ENCODE measurements around the gene FRMPD4.

The FRMPD4 gene

DNA sequence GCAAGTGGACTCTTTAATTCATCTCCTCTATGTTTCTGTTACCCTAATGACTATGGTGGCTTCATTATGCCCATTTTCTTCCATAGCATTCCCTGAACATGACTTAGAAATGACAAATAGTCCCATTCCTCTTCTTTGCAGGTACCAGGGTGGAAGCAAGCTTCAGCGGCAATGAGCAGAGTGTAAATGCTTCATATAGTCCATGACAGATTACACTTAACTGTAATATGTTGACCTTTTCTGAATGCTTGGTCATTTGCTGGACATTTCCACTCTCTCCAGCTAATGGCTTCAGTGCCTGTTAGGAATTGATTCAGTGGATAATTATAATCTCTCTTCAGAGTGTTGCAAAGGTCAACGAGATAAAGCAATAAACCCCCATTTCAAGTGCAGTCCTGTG lies 523.2 kb downstream of the FRMPD4 start:
- DNase-seq (ENCODE audit: low read depth): no peak

DNA sequence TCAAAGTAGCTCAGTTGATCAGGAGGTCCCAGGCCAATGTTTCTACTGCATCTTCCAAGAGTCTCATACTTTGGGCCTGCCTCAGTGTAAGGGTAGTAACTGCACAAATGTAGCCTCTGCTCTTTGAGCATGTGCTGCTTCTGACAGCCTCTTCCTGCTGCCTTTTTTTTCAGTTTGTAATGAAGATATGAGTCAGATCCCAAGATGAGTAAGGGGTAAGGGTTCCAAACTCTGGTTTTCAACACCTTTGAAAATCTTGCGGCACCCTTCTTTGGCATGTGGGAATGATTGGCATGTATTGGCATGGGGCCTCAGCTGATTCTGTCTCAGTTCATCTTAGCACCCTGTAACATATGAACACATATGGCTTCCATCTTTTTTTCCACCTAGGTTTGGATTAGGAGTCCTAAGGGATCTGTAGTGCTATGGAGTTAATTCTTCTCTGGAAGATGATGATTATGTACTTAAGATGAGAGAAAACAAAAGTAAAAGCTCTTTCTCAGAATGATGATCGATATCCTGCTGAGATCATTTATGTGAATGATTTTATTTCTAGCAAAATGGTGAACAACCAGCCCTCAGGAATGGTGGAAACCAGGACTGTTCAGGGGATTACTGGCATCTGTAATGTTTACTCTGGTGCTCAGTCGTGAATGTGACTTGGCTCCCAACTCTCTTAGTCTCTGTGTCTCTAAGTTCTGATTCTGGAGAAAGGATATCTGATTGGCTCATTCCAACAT lies 534.3 kb downstream of the FRMPD4 start:
- no peak for DNase-seq (ENCODE audit: low read depth)

DNA sequence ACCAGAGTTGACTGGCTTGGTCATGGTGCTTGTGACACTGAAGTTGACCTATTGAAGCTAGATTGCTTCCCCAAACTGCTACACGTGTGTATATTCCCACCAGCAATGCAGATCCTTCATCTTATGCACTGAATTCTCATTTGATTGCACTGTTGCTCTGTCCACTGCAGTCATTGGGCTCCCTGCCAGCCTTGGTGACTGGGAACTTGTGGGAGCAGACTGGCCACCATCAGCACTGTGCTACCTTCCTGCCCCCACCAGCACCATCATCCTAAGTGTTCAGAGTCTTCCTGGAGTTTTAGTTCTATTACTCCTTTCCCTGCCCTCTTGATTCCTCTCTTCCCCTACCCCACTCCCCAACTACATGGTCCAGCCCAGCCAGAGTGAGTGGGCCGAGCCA lies 535.2 kb downstream of the FRMPD4 start:
- no peak for DNase-seq (ENCODE audit: low read depth)

DNA sequence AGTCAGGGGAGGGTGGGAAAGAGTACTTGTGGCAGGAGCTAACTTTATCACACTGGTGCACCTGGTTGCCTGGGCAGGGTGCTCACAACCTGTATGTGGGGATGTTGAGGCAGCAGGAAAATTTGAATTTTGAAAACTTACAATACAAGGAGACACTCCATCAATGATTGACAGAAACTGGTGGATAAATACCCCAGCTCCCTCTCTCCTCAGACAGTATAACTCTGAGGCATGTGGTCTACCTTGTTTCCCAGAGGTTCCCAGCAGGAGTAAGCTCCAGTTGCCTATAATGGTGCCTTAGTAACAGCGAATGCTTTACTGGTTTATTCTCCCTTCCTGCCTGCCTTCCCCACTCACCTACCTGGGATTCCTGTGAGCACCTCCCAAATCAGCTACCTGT lies 541.2 kb downstream of the FRMPD4 start:
- DNase-seq (ENCODE audit: low read depth): no peak

DNA sequence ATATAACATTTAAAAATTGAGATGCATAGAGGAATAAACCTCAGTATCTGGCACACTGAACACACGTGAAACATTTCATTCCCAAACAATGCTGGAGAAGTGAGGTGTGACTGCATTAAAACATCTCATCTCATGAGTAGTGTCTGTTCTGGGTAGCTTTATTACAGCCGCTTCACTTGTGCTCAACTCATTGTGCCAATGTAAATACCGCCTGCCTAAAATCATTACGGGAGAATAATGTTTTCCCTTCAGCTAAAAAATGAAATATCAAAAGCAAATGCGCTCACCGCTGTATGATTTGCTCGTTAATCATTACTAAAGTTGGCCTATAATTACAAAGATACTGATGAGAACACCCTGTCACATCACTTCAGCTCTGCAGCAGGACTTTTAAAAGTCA lies 542.8 kb downstream of the FRMPD4 start:
- DNase-seq (ENCODE audit: low read depth): no peak

DNA sequence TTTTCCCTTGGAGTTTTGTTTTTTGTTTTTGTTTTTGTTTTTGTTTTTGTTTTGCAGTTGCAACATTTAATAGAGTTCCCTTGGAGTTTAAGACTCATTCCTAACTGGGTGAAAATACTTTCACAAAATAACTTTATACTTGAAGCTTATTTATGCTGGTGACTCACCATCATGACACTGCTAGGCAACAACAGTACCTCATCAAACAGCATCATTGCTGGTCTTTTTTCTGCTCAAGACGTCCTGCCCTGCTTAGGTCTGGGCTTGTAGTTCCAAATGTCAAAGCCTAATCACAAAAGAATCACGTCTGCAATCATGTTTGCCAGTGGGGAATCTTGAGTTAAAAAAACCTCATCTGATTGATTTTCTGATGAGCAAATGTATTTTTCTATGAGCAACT lies 547.3 kb downstream of the FRMPD4 start:
- no peak for DNase-seq (ENCODE audit: low read depth)

DNA sequence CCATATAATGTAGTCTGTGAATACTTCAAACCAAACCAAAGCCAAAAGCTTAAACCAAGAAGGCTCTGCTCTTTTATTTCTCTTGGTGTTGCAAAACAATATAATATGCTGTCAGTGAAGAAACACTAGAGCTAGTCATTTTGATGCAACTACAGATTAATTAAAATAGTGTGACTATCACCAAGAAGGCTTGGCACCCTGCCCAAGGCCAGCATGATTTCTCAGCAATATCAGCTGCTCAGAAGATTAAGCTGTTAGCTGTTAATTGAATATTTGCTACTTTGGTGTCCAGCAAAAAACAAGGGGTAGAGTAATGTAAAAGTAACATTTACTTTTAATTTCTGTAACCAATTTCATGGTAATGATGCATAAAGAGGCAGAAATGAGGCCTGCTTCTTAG lies 548.1 kb downstream of the FRMPD4 start:
- DNase-seq (ENCODE audit: low read depth): no peak

DNA sequence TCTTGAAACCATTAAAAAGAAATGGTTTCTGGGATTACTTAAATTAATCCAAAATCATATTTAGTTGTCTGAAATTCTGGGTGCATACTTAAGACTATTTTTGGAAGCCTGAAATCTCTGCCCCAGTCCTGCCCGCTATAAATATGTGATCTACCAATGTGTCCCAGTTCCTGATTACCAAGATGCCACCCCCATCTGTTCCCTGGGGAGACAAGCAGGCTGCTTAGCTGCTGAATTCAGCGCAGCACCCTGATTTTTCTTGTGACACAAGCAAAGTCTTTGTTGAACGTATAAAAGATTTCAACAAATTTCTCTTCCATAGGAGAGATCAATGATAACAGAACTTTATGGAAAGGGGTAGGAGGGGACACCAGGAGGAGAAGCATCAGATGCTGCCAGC lies 552.4 kb downstream of the FRMPD4 start:
- DNase-seq (ENCODE audit: low read depth): no peak

DNA sequence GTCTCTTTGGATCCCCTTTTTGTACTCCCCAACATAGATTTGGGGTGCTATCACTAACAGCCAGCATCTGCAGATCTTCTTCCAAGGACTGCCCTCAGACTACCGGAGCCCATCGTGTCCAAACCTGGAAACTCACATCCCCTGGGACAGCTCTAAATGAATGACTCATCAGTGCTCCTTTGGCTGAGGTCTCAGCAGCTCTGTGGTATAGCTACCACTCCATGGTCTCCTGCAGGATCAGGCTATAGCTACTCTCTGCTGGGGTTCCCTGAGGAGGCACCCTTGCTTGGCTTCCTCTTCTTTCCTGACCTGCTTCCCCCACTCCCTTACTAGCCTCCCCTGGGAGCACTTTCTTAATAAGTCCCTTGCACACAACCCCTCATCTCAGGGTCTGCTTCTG lies 555.5 kb downstream of the FRMPD4 start:
- no peak for DNase-seq (ENCODE audit: low read depth)

DNA sequence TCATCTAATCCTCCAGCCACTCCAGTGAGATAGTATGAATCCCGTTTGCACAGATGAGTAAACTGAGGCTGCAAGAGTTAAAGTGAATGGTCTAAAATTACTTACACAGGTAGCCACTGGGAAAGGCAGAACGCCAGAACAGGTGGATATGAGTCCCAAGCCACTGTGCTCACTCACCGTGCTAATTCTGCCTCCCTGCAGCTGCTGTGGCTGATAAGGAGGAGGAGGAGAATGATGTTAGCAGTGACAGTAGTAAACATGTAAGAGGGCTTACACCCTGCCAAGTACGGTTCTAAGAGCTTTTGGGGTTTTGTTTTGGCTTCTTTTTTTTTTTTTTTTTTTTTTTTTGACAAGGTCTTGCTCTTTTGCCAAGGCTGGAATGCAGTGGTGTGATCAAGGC lies 562.5 kb downstream of the FRMPD4 start:
- DNase-seq (ENCODE audit: low read depth): no peak

DNA sequence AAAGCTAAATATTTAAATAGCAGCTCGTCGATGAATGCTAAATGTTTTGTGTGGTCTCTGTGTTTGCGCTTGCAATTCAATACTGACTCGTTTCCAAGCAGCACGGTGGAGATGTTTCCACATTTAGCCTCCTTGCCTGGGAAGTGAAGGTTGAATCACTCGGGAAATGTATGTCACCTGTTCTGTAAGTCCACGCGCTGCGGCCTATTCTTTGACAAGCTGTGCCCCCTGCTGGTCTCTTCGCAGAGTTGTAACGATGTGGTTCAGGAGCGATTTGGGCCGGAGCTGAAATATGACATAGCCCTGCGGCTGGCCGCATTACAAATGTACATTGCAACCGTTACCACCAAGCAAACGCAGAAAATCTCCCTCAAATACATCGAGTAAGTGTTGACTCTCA lies 563.4 kb downstream of the FRMPD4 start:
- DNase-seq (ENCODE audit: low read depth): peak; percentile 17

DNA sequence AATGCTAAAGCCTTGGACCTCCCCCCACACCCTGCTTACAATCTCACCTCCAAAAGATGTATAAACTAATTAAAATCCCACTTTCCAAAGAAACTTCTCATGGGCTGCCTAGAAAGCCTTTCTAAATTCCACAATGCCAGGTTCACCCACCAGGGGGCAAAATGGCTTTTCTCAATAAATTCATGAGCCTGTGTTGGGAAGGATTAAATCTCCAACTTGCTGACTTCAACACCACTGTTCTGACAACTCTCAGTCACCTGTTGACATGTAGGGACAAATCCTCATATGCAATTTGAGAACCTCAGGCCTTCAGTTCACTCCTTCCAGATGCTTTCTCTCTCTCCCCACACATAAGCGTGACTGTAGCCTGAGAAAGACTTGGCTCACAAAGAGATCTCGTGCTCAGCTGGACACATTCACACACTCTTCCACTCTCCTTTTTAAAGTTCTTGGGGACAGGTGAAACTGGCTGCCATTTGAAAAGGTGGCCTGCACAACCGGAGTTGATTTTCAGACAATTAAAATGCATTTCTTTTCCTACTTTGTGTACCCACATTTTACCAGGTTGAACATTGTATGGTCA lies 564.3 kb downstream of the FRMPD4 start:
- no peak for DNase-seq (ENCODE audit: low read depth)

DNA sequence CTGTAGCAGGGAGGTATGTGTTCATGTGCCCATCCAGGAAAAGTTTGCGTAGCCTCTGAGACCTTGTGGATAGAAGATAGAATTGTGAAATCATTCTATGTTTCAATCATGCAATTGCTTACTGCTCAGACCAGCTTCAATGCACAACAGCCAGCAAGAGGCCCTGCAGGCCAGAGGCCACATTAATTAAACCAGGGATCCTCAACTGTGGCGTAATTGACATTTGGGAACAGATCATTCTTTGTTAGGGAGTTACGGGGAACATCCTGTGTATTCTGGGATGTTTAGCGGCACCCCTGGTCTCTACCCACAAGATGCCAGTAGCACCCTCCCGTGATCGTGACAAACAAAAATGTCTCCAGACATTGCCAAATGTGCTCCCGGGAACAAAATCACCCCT lies 566.4 kb downstream of the FRMPD4 start:
- DNase-seq (ENCODE audit: low read depth): no peak

DNA sequence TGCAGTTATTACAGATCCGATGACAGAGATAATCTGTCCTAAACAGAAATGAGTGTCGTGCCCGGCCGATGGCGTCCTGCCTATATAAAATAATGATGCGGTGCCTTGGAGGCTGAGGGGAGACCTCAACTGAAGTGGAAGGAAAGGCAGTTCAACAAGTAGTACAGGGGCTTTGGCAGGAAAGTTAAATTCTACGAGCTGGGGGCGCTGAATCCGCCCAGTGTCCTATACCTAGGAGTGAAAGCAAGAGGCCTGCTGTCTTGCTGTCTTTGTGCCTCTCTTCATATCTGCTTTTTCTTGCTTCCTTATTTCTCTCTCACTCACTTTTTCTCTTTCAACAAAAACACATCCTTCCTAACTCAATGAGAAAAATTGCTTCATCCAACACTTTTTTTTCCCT lies 570.8 kb downstream of the FRMPD4 start:
- DNase-seq (ENCODE audit: low read depth): no peak

DNA sequence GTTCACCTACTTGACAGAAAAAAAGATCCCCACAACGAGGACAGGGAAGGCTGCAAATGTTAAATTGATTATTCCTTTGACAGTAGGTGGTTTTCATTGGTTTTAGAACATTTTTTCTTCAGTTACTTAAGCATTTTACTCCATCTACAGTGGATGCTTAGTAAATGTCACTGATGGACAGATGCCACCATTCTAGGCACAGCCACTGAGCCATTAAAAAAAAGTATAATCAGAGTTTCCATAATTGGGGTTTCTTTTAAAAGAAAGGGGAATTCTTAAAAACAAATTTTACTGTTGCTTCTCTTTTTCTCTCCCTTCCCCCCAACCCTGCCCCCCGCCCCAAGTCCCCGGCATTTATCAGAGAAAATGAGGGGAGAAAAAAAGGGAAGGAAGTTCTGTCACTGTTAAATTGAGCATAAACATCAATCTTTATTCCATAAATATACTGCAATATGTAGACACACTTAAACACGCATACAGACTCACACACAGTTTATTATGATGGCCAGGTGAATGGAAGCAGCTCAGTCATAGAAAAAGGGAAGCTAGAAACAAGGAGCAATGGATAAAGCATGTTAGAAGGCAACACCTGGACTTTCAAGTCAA lies 573.3 kb downstream of the FRMPD4 start:
- DNase-seq (ENCODE audit: low read depth): no peak

DNA sequence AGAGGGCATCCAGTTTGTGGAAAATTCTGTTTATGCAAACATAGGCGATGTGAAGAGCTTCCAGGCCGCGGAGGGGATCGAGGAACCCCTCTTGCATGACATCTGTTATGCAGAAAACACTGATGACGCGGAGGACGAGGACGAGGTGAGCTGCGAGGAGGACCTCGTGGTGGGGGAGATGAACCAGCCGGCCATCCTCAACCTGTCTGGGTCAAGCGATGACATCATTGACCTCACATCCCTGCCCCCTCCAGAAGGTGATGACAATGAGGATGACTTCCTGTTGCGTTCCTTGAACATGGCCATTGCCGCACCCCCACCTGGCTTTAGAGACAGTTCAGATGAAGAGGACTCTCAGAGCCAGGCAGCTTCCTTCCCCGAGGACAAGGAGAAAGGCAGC lies 578.3 kb downstream of the FRMPD4 start:
- no peak for DNase-seq (ENCODE audit: low read depth)

DNA sequence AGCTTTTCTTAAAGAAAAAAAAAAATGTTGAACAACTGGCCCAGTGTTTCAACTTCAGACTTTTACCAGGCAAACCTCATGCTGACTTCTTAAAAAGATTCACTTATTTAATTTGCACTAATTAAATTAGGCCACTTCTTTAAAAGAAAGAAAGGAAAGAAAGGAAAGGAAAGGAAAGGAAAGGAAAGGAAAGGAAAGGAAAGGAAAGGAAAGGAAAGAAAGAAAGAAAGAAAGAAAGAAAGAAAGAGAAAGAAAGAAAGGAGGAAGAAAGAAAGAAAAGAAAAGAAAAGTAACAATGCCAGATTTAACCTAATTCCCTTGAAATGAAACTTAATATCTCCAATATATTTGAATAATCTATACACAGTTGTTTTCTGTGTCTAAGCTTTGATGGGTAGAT lies 581.6 kb downstream of the FRMPD4 start:
- DNase-seq (ENCODE audit: low read depth): no peak

DNA sequence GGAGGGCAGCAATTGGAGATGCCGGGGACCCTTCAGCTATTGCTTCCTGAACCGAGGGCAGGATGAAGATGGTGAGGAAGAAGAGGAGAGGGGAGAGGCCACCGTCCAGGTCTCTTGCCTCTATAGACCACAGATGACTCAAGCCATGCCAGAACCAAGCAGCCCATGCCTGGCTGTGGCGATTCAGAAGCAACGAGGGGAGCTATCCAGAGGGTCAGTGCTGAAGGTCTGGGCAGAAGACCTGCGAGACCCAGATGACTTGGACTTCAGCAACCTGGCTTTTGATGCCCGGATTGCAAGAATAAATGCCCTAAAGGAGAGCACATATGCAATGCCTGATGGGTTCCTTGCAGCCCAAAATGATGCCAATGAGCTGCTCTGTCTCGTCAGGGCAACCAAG lies 582.8 kb downstream of the FRMPD4 start:
- DNase-seq (ENCODE audit: low read depth): no peak

DNA sequence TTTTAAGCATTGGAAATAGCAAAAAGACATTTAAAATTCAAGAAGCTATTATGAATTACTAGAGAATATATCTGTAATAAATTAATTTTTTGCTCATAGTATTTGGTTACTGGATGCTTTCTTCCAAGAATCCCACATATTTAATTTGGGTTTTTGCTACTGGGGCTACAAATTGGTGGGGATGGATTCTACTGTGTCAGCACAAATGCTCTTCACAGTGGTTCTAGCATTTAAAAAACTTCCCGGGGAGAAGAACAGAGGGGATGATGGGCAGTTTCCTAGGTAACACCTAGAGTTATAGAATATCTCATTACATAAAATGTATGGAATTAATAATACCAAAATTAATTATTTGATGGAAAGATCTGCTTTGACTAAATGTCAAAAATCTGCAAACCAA lies 584.0 kb downstream of the FRMPD4 start:
- no peak for DNase-seq (ENCODE audit: low read depth)

DNA sequence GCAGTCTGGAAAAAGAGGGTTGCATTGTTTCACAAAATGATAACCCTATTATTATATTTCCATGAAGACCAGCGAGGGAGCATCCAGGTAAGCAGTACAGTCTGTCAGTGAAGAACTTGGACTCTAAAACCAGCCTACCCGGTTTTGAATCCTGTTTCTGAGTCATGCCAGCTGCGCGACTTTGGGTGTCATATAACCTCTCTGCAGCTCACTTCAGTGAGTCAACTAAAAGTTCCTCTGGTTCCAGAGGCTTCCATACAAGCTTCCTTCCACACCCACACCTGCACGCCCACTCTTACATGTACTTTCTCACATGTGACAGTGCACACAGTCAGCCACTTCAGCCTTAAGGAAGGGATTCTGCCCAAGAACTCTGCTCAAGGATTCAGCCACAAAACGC lies 603.1 kb downstream of the FRMPD4 start:
- DNase-seq (ENCODE audit: low read depth): no peak

DNA sequence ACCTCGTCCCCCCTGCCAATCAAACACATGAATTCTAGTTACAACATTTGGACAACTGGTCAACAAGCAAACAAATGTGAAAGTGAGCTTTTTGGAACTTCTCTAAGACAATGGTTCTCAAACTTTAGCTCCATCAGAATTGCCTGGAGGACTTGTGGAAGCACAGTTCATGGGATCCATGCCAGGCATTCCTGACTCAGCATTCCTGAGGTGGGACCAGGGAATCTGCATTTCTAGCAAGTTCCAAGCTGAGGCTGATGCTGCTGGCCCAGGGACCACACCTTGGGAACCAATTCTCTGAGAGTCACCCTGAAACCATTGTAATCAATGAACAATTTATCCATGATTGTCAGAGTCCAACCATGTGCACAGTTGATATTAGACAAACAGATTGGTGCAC lies 609.2 kb downstream of the FRMPD4 start:
- DNase-seq (ENCODE audit: low read depth): no peak

DNA sequence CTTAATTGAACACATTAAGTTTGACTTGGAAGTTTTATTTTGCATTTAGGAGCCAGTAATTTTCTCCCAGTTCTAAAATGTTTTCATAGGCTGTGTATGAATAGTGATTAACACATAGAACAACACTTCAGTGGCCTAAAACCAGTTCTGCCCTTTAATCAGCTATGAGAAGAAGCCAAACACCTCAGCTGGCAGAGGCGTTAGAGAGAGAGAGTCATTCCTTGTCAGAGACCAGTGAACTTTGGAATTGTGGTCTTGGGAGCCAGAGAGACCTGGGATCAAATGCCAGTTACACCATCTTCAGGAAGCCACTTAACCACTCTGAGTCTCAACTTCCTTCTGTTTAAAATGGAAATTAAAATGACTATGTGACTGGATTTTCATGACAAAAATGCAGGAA lies 613.6 kb downstream of the FRMPD4 start:
- DNase-seq (ENCODE audit: low read depth): no peak

DNA sequence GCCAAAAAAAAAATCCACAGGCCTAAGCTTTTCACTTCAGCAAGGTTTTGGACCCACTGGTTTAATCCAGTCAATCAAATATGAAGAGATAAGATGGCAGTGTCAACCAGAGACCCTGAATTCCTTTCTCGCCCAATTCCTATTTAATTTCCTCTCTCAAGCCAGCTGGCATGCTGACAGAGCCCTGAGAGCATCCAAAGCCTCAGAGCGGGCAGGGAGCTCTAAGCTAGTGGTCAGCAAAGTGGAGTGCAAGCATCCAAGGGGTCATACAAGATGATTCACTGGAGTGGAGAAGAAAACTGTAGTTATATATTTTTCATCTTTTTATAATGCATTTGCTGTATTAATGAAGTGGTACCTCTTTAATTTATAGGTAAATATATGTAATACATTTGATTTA lies 615.1 kb downstream of the FRMPD4 start:
- no peak for DNase-seq (ENCODE audit: low read depth)

DNA sequence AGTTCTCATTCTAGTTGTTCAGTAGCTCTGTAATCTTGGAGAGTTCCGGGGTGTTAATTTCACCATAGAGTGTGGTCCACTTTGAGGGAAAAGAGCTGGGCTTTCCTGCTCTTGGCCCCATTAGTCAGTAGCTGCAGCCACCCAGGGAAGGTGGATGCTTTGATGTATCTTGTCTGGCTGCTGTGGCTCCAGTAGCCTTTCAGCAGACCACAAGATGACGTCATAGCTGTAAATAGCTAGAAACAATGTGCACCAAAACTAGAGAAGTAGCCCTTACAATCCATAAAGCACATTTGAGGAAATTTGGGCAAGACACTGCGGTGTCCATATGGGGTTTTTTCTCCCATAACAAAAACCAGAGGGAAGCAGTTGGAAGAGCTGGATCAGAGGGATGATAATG lies 620.0 kb downstream of the FRMPD4 start:
- DNase-seq (ENCODE audit: low read depth): no peak

All from GM04504 (cell line).